ENCODE measurements around the gene OR4C16.

Gene OR4C16, protein sequence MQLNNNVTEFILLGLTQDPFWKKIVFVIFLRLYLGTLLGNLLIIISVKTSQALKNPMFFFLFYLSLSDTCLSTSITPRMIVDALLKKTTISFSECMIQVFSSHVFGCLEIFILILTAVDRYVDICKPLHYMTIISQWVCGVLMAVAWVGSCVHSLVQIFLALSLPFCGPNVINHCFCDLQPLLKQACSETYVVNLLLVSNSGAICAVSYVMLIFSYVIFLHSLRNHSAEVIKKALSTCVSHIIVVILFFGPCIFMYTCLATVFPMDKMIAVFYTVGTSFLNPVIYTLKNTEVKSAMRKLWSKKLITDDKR

GRCh38 chr11:55571828-55572227, at the start of gene OR4C16:
Gene OR4C16, plus strand, starts transcription at chr11:55572128. Its CDS starts 0 bp downstream, at chr11:55572128.
- DNase-seq, result no peak

- no peak for DNase-seq
Observed at GRCh38 chr11:55554169-55554568, 17.8 kb upstream of the OR4C16 start, which contains the start of gene OR4C15. Gene OR4C15, plus strand, starts transcription at chr11:55554469. Its CDS starts 0 bp downstream, at chr11:55554469.

DNA sequence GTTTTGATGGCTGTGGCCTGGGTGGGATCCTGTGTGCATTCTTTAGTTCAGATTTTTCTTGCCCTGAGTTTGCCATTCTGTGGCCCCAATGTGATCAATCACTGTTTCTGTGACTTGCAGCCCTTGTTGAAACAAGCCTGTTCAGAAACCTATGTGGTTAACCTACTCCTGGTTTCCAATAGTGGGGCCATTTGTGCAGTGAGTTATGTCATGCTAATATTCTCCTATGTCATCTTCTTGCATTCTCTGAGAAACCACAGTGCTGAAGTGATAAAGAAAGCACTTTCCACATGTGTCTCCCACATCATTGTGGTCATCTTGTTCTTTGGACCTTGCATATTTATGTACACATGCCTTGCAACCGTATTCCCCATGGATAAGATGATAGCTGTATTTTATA, 620 bp downstream of the OR4C16 start:
- DNase-seq, result no peak

GRCh38 chr11:55607545-55607944, 35.6 kb downstream of the OR4C16 start, which contains the start of gene OR4C11:
Gene OR4C11, minus strand, starts transcription at chr11:55607645. Its CDS starts 3,272 bp downstream, at chr11:55604373.
- no peak for DNase-seq

All from CD4-positive, alpha-beta T cell treated with Interleukin-6 for 4 hours (primary cell).